Endothelial cell of umbilical vein (primary cell): ENCODE measurements around the gene GJA9. TPM values are rescaled to one million over a fixed set of nuclear protein-coding genes. Genes with fewer than 3 reads are reported as not detected.

Experiments
- BruUV-seq: library from RNA; stranded (reverse); fragments of 400-500 nt; replicated peaks from 2 replicates; lab custom pipeline; 2021; lab: Mats Ljungman, UMichigan
- CTCF ChIA-PET: fragments of 300-600, 350-600 bp; sonication (Branson Sonifier 250); formaldehyde crosslinking; loops from one replicate; lab custom pipeline; 2021; ENCODE audit warnings: antibody characterized with exemption, inconsistent platforms; lab: Charles Lee
- POLR2A ChIA-PET: fragments of 300-600, 350-600 bp; sonication (Branson Sonifier 250); formaldehyde crosslinking; loops from one replicate; lab custom pipeline; 2021; ENCODE audit warnings: antibody characterized with exemption, inconsistent platforms; lab: Charles Lee
- DNase-seq: peaks from one replicate; pipeline ENCODE4 v3.0.0-alpha.2; 2011; ENCODE audit warnings: low read depth, low spot score
- FAIRE-seq: peaks from 2 replicates; lab custom pipeline; 2011; peaks lifted over from hg19 to GRCh38; lab: Jason Lieb, UNC
- H2AFZ ChIP-seq: 2 replicates; pipeline ENCODE4 v1.6.0; 2012; ENCODE audit warnings: low read depth, low read length, control low read depth, inconsistent platforms
- H3K27ac ChIP-seq: 2 replicates; pipeline ENCODE4 v1.5.1; 2011; ENCODE audit warnings: low read depth, mild to moderate bottlenecking, control low read depth, low read length, moderate library complexity; ENCODE audit not compliant: insufficient read depth
- H3K27me3 ChIP-seq, 2 experiments: 2 replicates each; pipeline versions ENCODE4 v1.6.0 to v1.6.1; 2011; ENCODE audit warnings: low read length in 2 of 2, mixed read lengths in 1 of 2; ENCODE audit not compliant: control insufficient read depth in 2 of 2, insufficient read depth in 2 of 2
- H3K36me3 ChIP-seq, 2 experiments: 2 replicates in 1 of 2; 3 replicates in 1 of 2; pipeline ENCODE4 v1.5.1; 2011; ENCODE audit warnings: low read length in 2 of 2, mild to moderate bottlenecking in 1 of 2, moderate library complexity in 1 of 2; ENCODE audit not compliant: control insufficient read depth in 2 of 2, insufficient read depth in 2 of 2; ENCODE audit errors: extremely low read depth in 1 of 2
- H3K4me1 ChIP-seq: 3 replicates; pipeline ENCODE4 v1.5.1; 2011; ENCODE audit warnings: mild to moderate bottlenecking, low read length; ENCODE audit not compliant: control insufficient read depth, insufficient read depth; ENCODE audit errors: extremely low read depth
- H3K4me2 ChIP-seq: 2 replicates; pipeline ENCODE4 v1.6.1; 2011; ENCODE audit warnings: low read length, control low read depth, mixed read lengths; ENCODE audit not compliant: insufficient read depth
- H3K4me3 ChIP-seq, 3 experiments: fragments of 200-600 bp in 1 of 3; sonication (generic), shearing (Covaris generic) in 1 of 3; replicated peaks in 1 of 3; 2 replicates each; pipeline ENCODE4 v1.5.1; 2011 to 2016; ENCODE audit warnings: control low read depth in 3 of 3, low read length in 3 of 3, mild to moderate bottlenecking in 2 of 3, inconsistent platforms in 1 of 3, low read depth in 1 of 3, moderate library complexity in 1 of 3; ENCODE audit not compliant: insufficient read depth in 1 of 3
- H3K79me2 ChIP-seq: 2 replicates; pipeline ENCODE4 v1.6.0; 2012; ENCODE audit warnings: low read length, inconsistent platforms; ENCODE audit not compliant: control insufficient read depth, insufficient read depth
- H3K9ac ChIP-seq: replicated peaks from 2 replicates; pipeline ENCODE3; 2011; ENCODE audit warnings: low read length, control low read depth; ENCODE audit not compliant: insufficient read depth; ENCODE audit errors: extremely low read depth
- H3K9me1 ChIP-seq: replicated peaks from 3 replicates; pipeline ENCODE4 v1.6.0; 2011; ENCODE audit warnings: mild to moderate bottlenecking, low read length; ENCODE audit not compliant: control insufficient read depth, insufficient read depth; ENCODE audit errors: extremely low read depth
- H3K9me3 ChIP-seq: replicated peaks from 2 replicates; pipeline ENCODE4 v1.5.1; 2012; ENCODE audit warnings: low read length, inconsistent platforms; ENCODE audit not compliant: control insufficient read depth, insufficient read depth
- H4K20me1 ChIP-seq: replicated peaks from 2 replicates; pipeline ENCODE3; 2011; ENCODE audit warnings: mild to moderate bottlenecking, low read length; ENCODE audit not compliant: control insufficient read depth, insufficient read depth; ENCODE audit errors: extremely low read depth
- EZH2 ChIP-seq: IDR thresholded peaks from 2 replicates; pipeline ENCODE4 v1.6.1; 2012; ENCODE audit warnings: borderline replicate concordance, low read depth, mild to moderate bottlenecking, moderate library complexity, low read length, inconsistent platforms; ENCODE audit not compliant: severe bottlenecking
- FOS ChIP-seq: IDR thresholded peaks from 2 replicates; pipeline ENCODE4 v1.6.1; 2011; ENCODE audit warnings: mild to moderate bottlenecking, low read length, moderate library complexity, borderline replicate concordance; ENCODE audit not compliant: insufficient read depth
- GATA2 ChIP-seq: IDR thresholded peaks from 2 replicates; pipeline ENCODE4 v1.7.0; 2011; ENCODE audit warnings: low read depth, mild to moderate bottlenecking, moderate library complexity, mixed read lengths, low read length; ENCODE audit not compliant: insufficient read length, insufficient read depth
- JUN ChIP-seq: IDR thresholded peaks from 2 replicates; pipeline ENCODE4 v1.6.1; 2011; ENCODE audit warnings: borderline replicate concordance, low read depth; ENCODE audit not compliant: insufficient read length, insufficient read depth
- MYC ChIP-seq: IDR thresholded peaks from one replicate; pipeline ENCODE4 v1.6.1; 2011; ENCODE audit warnings: mild to moderate bottlenecking, low read depth, low read length
- POLR2A ChIP-seq: IDR thresholded peaks from 2 replicates; pipeline ENCODE4 v1.6.1; 2012; ENCODE audit warnings: low read depth, mild to moderate bottlenecking, control low read depth, low read length
- POLR2AphosphoS5 ChIP-seq: IDR thresholded peaks from 2 replicates; pipeline ENCODE4 v1.6.1; 2012; ENCODE audit warnings: low read depth, mild to moderate bottlenecking, control low read depth, low read length, moderate library complexity; ENCODE audit not compliant: insufficient read depth
- dilution Hi-C: fragments of 300-500 bp; cut with MboI; formaldehyde crosslinking; loops from one replicate; pipeline ENCODE4 v1.15.0; 2019; ENCODE audit warnings: low sequenced_read_pairs; ENCODE audit not compliant: extremely low pct_ligation_motif_present
- intact Hi-C: fragments of 100-400 bp; cut with micrococcal nuclease; formaldehyde crosslinking; loops from one replicate; pipeline ENCODE4 v1.10.0; 2022
- polyA plus RNA-seq, 4 experiments: library from polyadenylated mRNA; depleted of rRNA in 3 of 4; stranded (reverse) in 3 of 4; unstranded in 1 of 4; fragments of >200 nt; gene quantifications; 2 replicates each; pipeline versions ENCODE4 v1.2.1 to v1.2.3, GENCODE V29; 2011 to 2012; ENCODE audit warnings: missing spikeins in 1 of 4
- total RNA-seq: library from RNA; stranded (reverse); gene quantifications from 2 replicates; pipeline ENCODE4 v1.2.3, GENCODE V29; 2021
- TF ChIP-seq, protein P1 (sequence below): IDR thresholded peaks from 2 replicates; pipeline ENCODE4 v1.6.1; 2011; ENCODE audit not compliant: insufficient read depth, insufficient read length
- TF ChIP-seq, protein P2 (sequence below), 2 donors: IDR thresholded peaks; 1 replicate in 1 of 2; 2 replicates in 1 of 2; pipeline ENCODE4 v1.5.1; 2011; ENCODE audit warnings: low read length in 2 of 2, mild to moderate bottlenecking in 2 of 2, moderate library complexity in 2 of 2, control low read depth in 1 of 2, inconsistent platforms in 1 of 2, low read depth in 1 of 2; ENCODE audit not compliant: insufficient read depth in 1 of 2; ENCODE audit errors: extremely low read depth in 1 of 2

Gene GJA9
- total and polyA plus RNA-seq, 2 donors (not counting 3 experiments of a cell fraction or from before 2014, with no cell fraction given), result not detected

GRCh38 chr1:38917772-38918171 lies 36.4 kb upstream of the GJA9 start:
- Histone ChIP-seq H2AFZ (no peak overlapping the region), H4K20me1 (no peaks in the 10 kb centered on the region), H3K9ac (no peak overlapping the region), H3K27me3 (no peaks in the 10 kb centered on the region), H3K4me2 (no peak overlapping the region), H3K4me3 (no peak overlapping the region), H3K4me1 (no peaks in the 10 kb centered on the region), H3K79me2 (no peaks in the 10 kb centered on the region), H3K27ac (no peak overlapping the region), H3K36me3 (no peaks in the 10 kb centered on the region), H3K9me1 (no peaks in the 10 kb centered on the region), H3K9me3 (no peaks in the 10 kb centered on the region)
- intact Hi-C loops, result no loop called here
- TF ChIP-seq, protein P1, sequence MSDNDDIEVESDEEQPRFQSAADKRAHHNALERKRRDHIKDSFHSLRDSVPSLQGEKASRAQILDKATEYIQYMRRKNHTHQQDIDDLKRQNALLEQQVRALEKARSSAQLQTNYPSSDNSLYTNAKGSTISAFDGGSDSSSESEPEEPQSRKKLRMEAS, result no peak
- TF ChIP-seq GATA2 (no peak), POLR2AphosphoS5 (no peak), EZH2 (no peak), JUN (no peak), MYC (no peak), POLR2A (no peak), FOS (no peak)
- TF ChIP-seq, protein P2, sequence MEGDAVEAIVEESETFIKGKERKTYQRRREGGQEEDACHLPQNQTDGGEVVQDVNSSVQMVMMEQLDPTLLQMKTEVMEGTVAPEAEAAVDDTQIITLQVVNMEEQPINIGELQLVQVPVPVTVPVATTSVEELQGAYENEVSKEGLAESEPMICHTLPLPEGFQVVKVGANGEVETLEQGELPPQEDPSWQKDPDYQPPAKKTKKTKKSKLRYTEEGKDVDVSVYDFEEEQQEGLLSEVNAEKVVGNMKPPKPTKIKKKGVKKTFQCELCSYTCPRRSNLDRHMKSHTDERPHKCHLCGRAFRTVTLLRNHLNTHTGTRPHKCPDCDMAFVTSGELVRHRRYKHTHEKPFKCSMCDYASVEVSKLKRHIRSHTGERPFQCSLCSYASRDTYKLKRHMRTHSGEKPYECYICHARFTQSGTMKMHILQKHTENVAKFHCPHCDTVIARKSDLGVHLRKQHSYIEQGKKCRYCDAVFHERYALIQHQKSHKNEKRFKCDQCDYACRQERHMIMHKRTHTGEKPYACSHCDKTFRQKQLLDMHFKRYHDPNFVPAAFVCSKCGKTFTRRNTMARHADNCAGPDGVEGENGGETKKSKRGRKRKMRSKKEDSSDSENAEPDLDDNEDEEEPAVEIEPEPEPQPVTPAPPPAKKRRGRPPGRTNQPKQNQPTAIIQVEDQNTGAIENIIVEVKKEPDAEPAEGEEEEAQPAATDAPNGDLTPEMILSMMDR (IDR thresholded peaks at IDR 0.05; ENCODE audit: extremely low read depth in 1 of 2, insufficient read depth in 1 of 2, low read depth in 1 of 2, low read length in 2 of 2), result no peak
- FAIRE-seq (no peak), DNase-seq (no peak)
- ChIA-PET CTCF (no interaction called here), POLR2A (no interaction called here)
- no TSS peak for BruUV-seq
- dilution Hi-C loops, result no loop called here
